ENCODE measurements around the gene KPNA2. TPM values are rescaled to one million over a fixed set of nuclear protein-coding genes. Genes with fewer than 3 reads are reported as not detected.

KPNA2 gene
- total and polyA plus RNA-seq, 10 of the 15 experiments (the other 5 are each of a cell fraction or from before 2014, with no cell fraction given): 202 to 731 (median 283) TPM

GRCh38 chr17:68052810-68053209 lies 17.3 kb downstream of the KPNA2 start:
- Histone ChIP-seq H3K9ac (ENCODE audit: control insufficient read depth, insufficient read depth, low read length) (no peak overlapping the region), H3K9me3 (replicated peaks; ENCODE audit: control insufficient read depth, insufficient read depth, low read length) (no peaks in the 10 kb centered on the region), H3K4me2 (ENCODE audit: control insufficient read depth, insufficient read depth) (no peak overlapping the region), H3K4me3 (no peak overlapping the region), H3K36me3 (ENCODE audit: control insufficient read depth in 2 of 2, insufficient read depth in 2 of 2, low read length in 1 of 2) (no peaks in the 10 kb centered on the region), H3K79me2 (ENCODE audit: control insufficient read depth, insufficient read depth, low read length) (no peaks in the 10 kb centered on the region), H3K4me1 (ENCODE audit: control insufficient read depth, insufficient read depth, low read length) (no peaks in the 10 kb centered on the region), H3K27ac (ENCODE audit: control insufficient read depth, insufficient read depth) (no peak overlapping the region), H4K20me1 (ENCODE audit: control insufficient read depth, insufficient read depth) (no peaks in the 10 kb centered on the region), H2AFZ (ENCODE audit: control insufficient read depth, low read depth, low read length) (no peak overlapping the region), H3K27me3 (replicated peaks in 1 of 2; ENCODE audit: control insufficient read depth in 2 of 2, insufficient read depth in 2 of 2, low read length in 1 of 2) (no peaks in the 10 kb centered on the region)
- WGBS (ENCODE audit: insufficient coverage, insufficient replicate concordance, low lambda C conversion rate, missing lambda C conversion rate): 80% methylated on average over 14 of the region's 14 CpGs
- ChIA-PET RAD21 (ENCODE audit: unreplicated experiment) (no interaction called here), SMC1A (ENCODE audit: uncharacterized antibody, unreplicated experiment) (interaction anchor here (0.6 to 1.0 kb wide), 2 partner anchors 8 to 208 kb away, joined by 3 read pairs; no protein-coding TSS in a partner anchor), CTCF (interaction anchor here (0.6 kb wide), 1 partner anchor 242 kb away, joined by 4 read pairs; no protein-coding TSS in a partner anchor), POLR2A (no interaction called here)
- in situ Hi-C loops (cut with MboI) (no loop called here), intact Hi-C loops (cut with micrococcal nuclease; ENCODE audit: unreplicated experiment) (no loop called here)
- no peak for ATAC-seq
- FAIRE-seq: no peak
- TF ChIP-seq NR2F1 (conservative IDR thresholded peaks at IDR 0.05) (no peak), MYC (IDR thresholded peaks at IDR 0.05; ENCODE audit: insufficient read depth, insufficient read length, insufficient replicate concordance, low read length, severe bottlenecking) (no peak), DPF2 (IDR thresholded peaks at IDR 0.05) (no peak), BHLHE40 (IDR thresholded peaks at IDR 0.05; ENCODE audit: borderline replicate concordance in 1 of 2, low read depth in 2 of 2, low read length in 1 of 2) (no peak), ZNF687 (IDR thresholded peaks at IDR 0.05) (no peak), CREM (IDR thresholded peaks at IDR 0.05; ENCODE audit: low read depth) (no peak), KLF5 (IDR thresholded peaks at IDR 0.05; ENCODE audit: partially characterized antibody) (no peak), SMARCA5 (IDR thresholded peaks at IDR 0.05) (no peak), ATF2 (IDR thresholded peaks at IDR 0.05; ENCODE audit: low read length) (no peak), POLR2AphosphoS5 (IDR thresholded peaks at IDR 0.05; ENCODE audit: low read length) (no peak), YBX1 (IDR thresholded peaks at IDR 0.05) (no peak), RB1 (IDR thresholded peaks at IDR 0.05; ENCODE audit: borderline replicate concordance) (no peak), ZNF622 (IDR thresholded peaks at IDR 0.05) (no peak), KAT2A (conservative IDR thresholded peaks at IDR 0.05; ENCODE audit: control insufficient read depth, low read depth, low read length) (no peak), ASH2L (IDR thresholded peaks at IDR 0.05; ENCODE audit: borderline replicate concordance, low read depth) (no peak)
- TF ChIP-seq, protein P1, sequence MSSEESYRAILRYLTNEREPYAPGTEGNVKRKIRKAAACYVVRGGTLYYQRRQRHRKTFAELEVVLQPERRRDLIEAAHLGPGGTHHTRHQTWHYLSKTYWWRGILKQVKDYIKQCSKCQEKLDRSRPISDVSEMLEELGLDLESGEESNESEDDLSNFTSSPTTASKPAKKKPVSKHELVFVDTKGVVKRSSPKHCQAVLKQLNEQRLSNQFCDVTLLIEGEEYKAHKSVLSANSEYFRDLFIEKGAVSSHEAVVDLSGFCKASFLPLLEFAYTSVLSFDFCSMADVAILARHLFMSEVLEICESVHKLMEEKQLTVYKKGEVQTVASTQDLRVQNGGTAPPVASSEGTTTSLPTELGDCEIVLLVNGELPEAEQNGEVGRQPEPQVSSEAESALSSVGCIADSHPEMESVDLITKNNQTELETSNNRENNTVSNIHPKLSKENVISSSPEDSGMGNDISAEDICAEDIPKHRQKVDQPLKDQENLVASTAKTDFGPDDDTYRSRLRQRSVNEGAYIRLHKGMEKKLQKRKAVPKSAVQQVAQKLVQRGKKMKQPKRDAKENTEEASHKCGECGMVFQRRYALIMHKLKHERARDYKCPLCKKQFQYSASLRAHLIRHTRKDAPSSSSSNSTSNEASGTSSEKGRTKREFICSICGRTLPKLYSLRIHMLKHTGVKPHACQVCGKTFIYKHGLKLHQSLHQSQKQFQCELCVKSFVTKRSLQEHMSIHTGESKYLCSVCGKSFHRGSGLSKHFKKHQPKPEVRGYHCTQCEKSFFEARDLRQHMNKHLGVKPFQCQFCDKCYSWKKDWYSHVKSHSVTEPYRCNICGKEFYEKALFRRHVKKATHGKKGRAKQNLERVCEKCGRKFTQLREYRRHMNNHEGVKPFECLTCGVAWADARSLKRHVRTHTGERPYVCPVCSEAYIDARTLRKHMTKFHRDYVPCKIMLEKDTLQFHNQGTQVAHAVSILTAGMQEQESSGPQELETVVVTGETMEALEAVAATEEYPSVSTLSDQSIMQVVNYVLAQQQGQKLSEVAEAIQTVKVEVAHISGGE (CRISPR knock-in tag; IDR thresholded peaks at IDR 0.05): no peak
- BruUV-seq (replicated peaks): no TSS peak
- DNase-seq (ENCODE audit: low read depth, low spot score): no peak

Data from GM12878 (cell line).